GM23338 (cell line): ENCODE results near the gene TMPRSS11E.

Experiments used
- CTCF ChIP-seq, 2 experiments: fragments of 200-600 bp in 1 of 2; sonication (generic) in 1 of 2; conservative IDR thresholded peaks; 2 replicates each; pipeline versions ENCODE4 v1.5.1 to v1.6.1; 2016 to 2017; ENCODE audit warnings: antibody characterized with exemption in 2 of 2, low read depth in 2 of 2, mild to moderate bottlenecking in 2 of 2, moderate library complexity in 1 of 2
- ETS1 ChIP-seq: IDR thresholded peaks from 2 replicates; pipeline ENCODE4 v1.6.1; 2016; ENCODE audit warnings: antibody characterized with exemption
- EZH2 ChIP-seq: fragments of 200-600 bp; sonication (generic); IDR thresholded peaks from one replicate; pipeline ENCODE4 v1.8.0; 2017; ENCODE audit warnings: antibody characterized with exemption, mild to moderate bottlenecking, low read depth; ENCODE audit not compliant: unreplicated experiment
- EZH2phosphoT487 ChIP-seq: fragments of 200-600 bp; sonication (generic); IDR thresholded peaks from one replicate; pipeline ENCODE4 v1.8.1; 2018; ENCODE audit warnings: antibody characterized with exemption; ENCODE audit not compliant: unreplicated experiment
- JUNB ChIP-seq: IDR thresholded peaks from one replicate; pipeline ENCODE4 v1.6.1; 2016; ENCODE audit warnings: antibody characterized with exemption; ENCODE audit not compliant: unreplicated experiment
- POLR2AphosphoS5 ChIP-seq: IDR thresholded peaks from 2 replicates; pipeline ENCODE4 v1.6.1; 2016; ENCODE audit warnings: antibody characterized with exemption, low read depth
- ZNF114 ChIP-seq: fragments of 250-450 bp; sonication (Bioruptor Pico); IDR thresholded peaks from 2 replicates; pipeline ENCODE4 v1.5.0; 2020; ENCODE audit warnings: mild to moderate bottlenecking, moderate library complexity
- ZNF331 ChIP-seq: fragments of 250-450 bp; sonication (Bioruptor Pico); IDR thresholded peaks from 2 replicates; pipeline ENCODE4 v1.5.0; 2020; ENCODE audit warnings: low read depth, mild to moderate bottlenecking, moderate library complexity
- TF ChIP-seq, protein P1 (sequence below): IDR thresholded peaks from one replicate; pipeline ENCODE4 v1.6.1; 2018; ENCODE audit warnings: antibody characterized with exemption; ENCODE audit not compliant: unreplicated experiment

GRCh38 chr4:68410149-68410548, 37.1 kb upstream of the TMPRSS11E start:
- no peak for TF ChIP-seq CTCF (conservative IDR thresholded peaks at IDR 0.05; ENCODE audit: low read depth in 2 of 2)
- no peak for TF ChIP-seq ETS1
- TF ChIP-seq POLR2AphosphoS5, result no peak
- no peak for TF ChIP-seq EZH2phosphoT487
- no peak for TF ChIP-seq ZNF114 (CRISPR knock-in tag)
- TF ChIP-seq, protein P1, sequence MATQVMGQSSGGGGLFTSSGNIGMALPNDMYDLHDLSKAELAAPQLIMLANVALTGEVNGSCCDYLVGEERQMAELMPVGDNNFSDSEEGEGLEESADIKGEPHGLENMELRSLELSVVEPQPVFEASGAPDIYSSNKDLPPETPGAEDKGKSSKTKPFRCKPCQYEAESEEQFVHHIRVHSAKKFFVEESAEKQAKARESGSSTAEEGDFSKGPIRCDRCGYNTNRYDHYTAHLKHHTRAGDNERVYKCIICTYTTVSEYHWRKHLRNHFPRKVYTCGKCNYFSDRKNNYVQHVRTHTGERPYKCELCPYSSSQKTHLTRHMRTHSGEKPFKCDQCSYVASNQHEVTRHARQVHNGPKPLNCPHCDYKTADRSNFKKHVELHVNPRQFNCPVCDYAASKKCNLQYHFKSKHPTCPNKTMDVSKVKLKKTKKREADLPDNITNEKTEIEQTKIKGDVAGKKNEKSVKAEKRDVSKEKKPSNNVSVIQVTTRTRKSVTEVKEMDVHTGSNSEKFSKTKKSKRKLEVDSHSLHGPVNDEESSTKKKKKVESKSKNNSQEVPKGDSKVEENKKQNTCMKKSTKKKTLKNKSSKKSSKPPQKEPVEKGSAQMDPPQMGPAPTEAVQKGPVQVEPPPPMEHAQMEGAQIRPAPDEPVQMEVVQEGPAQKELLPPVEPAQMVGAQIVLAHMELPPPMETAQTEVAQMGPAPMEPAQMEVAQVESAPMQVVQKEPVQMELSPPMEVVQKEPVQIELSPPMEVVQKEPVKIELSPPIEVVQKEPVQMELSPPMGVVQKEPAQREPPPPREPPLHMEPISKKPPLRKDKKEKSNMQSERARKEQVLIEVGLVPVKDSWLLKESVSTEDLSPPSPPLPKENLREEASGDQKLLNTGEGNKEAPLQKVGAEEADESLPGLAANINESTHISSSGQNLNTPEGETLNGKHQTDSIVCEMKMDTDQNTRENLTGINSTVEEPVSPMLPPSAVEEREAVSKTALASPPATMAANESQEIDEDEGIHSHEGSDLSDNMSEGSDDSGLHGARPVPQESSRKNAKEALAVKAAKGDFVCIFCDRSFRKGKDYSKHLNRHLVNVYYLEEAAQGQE, result no peak
- no peak for TF ChIP-seq EZH2
- no peak for TF ChIP-seq JUNB
- no peak for TF ChIP-seq ZNF331 (CRISPR knock-in tag)
